MM.1S (cell line): ENCODE data around the gene COPG1.

ENCODE experiments used
- EZH2 ChIP-seq: fragments of 300-600 bp; sonication (generic); optimal IDR thresholded peaks from 2 replicates; pipeline ENCODE3; 2017; ENCODE audit warnings: low read depth, mild to moderate bottlenecking, antibody characterized with exemption, low read length, mixed read lengths
- EZH2phosphoT487 ChIP-seq: fragments of 300-600 bp; sonication (generic); IDR thresholded peaks from 2 replicates; pipeline ENCODE4 v1.6.1; 2018; ENCODE audit warnings: antibody characterized with exemption, low read length
- TF ChIP-seq, protein P1 (sequence below): fragments of 300-600 bp; sonication (generic); IDR thresholded peaks from 2 replicates; pipeline ENCODE4 v1.5.1; 2016; ENCODE audit warnings: antibody characterized with exemption, low read length, mixed read lengths

DNA sequence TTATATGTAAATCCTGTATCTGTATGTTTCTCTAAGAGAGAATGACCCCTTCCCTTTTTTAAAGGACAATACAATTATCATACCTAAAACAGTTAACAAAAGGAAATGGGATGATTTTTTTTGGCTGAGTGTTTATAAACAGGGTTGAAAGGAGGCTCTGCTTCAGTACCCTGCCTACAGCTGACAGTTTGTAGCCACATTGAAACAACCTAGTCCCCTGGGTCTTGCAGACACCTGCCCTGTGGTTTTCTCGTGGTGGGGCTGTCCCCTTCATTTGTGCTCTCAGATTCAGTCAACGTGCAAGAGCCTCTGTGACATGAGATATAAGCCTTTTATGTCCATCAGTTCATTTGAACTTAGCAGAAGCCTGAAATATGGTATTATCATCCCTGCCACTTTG lies 27.0 kb downstream of the COPG1 start:
- TF ChIP-seq, protein P1, sequence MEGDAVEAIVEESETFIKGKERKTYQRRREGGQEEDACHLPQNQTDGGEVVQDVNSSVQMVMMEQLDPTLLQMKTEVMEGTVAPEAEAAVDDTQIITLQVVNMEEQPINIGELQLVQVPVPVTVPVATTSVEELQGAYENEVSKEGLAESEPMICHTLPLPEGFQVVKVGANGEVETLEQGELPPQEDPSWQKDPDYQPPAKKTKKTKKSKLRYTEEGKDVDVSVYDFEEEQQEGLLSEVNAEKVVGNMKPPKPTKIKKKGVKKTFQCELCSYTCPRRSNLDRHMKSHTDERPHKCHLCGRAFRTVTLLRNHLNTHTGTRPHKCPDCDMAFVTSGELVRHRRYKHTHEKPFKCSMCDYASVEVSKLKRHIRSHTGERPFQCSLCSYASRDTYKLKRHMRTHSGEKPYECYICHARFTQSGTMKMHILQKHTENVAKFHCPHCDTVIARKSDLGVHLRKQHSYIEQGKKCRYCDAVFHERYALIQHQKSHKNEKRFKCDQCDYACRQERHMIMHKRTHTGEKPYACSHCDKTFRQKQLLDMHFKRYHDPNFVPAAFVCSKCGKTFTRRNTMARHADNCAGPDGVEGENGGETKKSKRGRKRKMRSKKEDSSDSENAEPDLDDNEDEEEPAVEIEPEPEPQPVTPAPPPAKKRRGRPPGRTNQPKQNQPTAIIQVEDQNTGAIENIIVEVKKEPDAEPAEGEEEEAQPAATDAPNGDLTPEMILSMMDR = no peak
- no peak for TF ChIP-seq EZH2phosphoT487
- no peak for TF ChIP-seq EZH2
